ENCODE measurements around the gene KIF26B.

- TF ChIP-seq CTCF (conservative IDR thresholded peaks at IDR 0.05; ENCODE audit: low read length): no peak
- no peak for TF ChIP-seq EZH2phosphoT487 (IDR thresholded peaks at IDR 0.05; ENCODE audit: borderline replicate concordance)
These were observed 450.2 kb downstream of the KIF26B start for GRCh38 chr1:245604979-245605378.

All from Loucy (cell line).